A549 (cell line): ENCODE results near the gene C1orf174.

Experiments
- CHD2 ChIP-seq: fragments of 150-350 bp; IDR thresholded peaks from 2 replicates; pipeline ENCODE4 v1.6.1; 2014; ENCODE audit warnings: low read length; ENCODE audit not compliant: partially characterized antibody
- CTCF ChIP-seq: fragments of >200 bp; sonication (Bioruptor Twin); formaldehyde crosslinking; IDR thresholded peaks from 3 replicates; pipeline ENCODE4 v1.5.1; 2016
- JUN ChIP-seq, 2 experiments: fragments of >200 bp; sonication (Bioruptor Twin); formaldehyde crosslinking; IDR thresholded peaks; 2 replicates in 1 of 2; 3 replicates in 1 of 2; pipeline ENCODE4 v1.6.1; 2016 to 2017
- KDM1A ChIP-seq: fragments of 200-600 bp; sonication (generic); IDR thresholded peaks from 2 replicates; pipeline ENCODE4 v1.6.1; 2016; ENCODE audit warnings: low read depth, mild to moderate bottlenecking
- MAFK ChIP-seq: fragments of 450-650 bp; IDR thresholded peaks from 2 replicates; pipeline ENCODE4 v1.6.1; 2014; ENCODE audit not compliant: partially characterized antibody
- MYC ChIP-seq: IDR thresholded peaks from 2 replicates; pipeline ENCODE4 v1.6.1; 2012; ENCODE audit warnings: mild to moderate bottlenecking, inconsistent platforms, low read length, improper control_type of control experiment, borderline replicate concordance
- PBX3 ChIP-seq: IDR thresholded peaks from 2 replicates; pipeline ENCODE4 v1.6.1; 2012
- POLR2A ChIP-seq: IDR thresholded peaks from 2 replicates; pipeline ENCODE4 v1.6.1; 2012; ENCODE audit warnings: mild to moderate bottlenecking, low read length
- POLR2AphosphoS2 ChIP-seq: conservative IDR thresholded peaks from 2 replicates; pipeline ENCODE4 v1.6.1; 2012; ENCODE audit warnings: low read length, improper control_type of control experiment, inconsistent platforms
- REST ChIP-seq: fragments of 200-600 bp; sonication (generic); IDR thresholded peaks from 2 replicates; pipeline ENCODE4 v1.6.1; 2016; ENCODE audit warnings: antibody characterized with exemption, mild to moderate bottlenecking, moderate library complexity
- TP53 ChIP-seq: fragments of 250-450 bp; sonication (Bioruptor Pico); IDR thresholded peaks from 2 replicates; pipeline ENCODE4 v1.5.0; 2021; ENCODE audit warnings: mild to moderate bottlenecking, moderate library complexity
- USF2 ChIP-seq: fragments of 450-650 bp; IDR thresholded peaks from 2 replicates; pipeline ENCODE4 v1.6.1; 2014; ENCODE audit warnings: antibody characterized with exemption

- TF ChIP-seq POLR2A: no peak
- no peak for TF ChIP-seq CTCF
- TF ChIP-seq JUN (IDR thresholded peaks at IDR 0.05): no peak
- no peak for TF ChIP-seq MYC
- no peak for TF ChIP-seq REST
- no peak for TF ChIP-seq POLR2AphosphoS2
- TF ChIP-seq PBX3: no peak
- peak; percentile 23; the same call in 1 of the 2 replicates for TF ChIP-seq USF2
- TF ChIP-seq MAFK: no peak
- no peak for TF ChIP-seq KDM1A
- TF ChIP-seq CHD2: no peak
- TF ChIP-seq TP53 (CRISPR knock-in tag): no peak
Measured at GRCh38 chr1:3939242-3940080, 39.4 kb upstream of the C1orf174 start.
